OCI-LY7 (cell line): ENCODE data around the gene FOXN1. TPM values are rescaled to one million over a fixed set of nuclear protein-coding genes. Genes with fewer than 3 reads are reported as not detected.

ENCODE experiments used
- BruUV-seq: library from RNA; stranded (reverse); fragments of 400-500 nt; replicated peaks from 2 replicates; lab custom pipeline; 2021; lab: Mats Ljungman, UMichigan
- CTCF ChIA-PET: fragments of 300-600 bp; sonication (Branson Sonifier 250); formaldehyde crosslinking; loops from one replicate; lab custom pipeline; 2022; ENCODE audit warnings: antibody characterized with exemption; ENCODE audit not compliant: unreplicated experiment; lab: Charles Lee
- POLR2A ChIA-PET: fragments of 300-600 bp; sonication (Branson Sonifier 250); formaldehyde crosslinking; loops from one replicate; lab custom pipeline; 2022; ENCODE audit warnings: antibody characterized with exemption; lab: Charles Lee
- DNase-seq: peaks from one replicate; pipeline ENCODE4 v3.0.0-alpha.2; 2015; ENCODE audit warnings: low spot score
- H2AFZ ChIP-seq: fragments of 200-600 bp; sonication (generic), shearing (Covaris generic); 2 replicates; pipeline ENCODE4 v1.6.1; 2014; ENCODE audit warnings: mild to moderate bottlenecking, antibody characterized with exemption, low read length, moderate library complexity
- H3K27ac ChIP-seq: fragments of 200-600 bp; sonication (generic); 2 replicates; pipeline ENCODE4 v1.5.1; 2014; ENCODE audit warnings: mixed run types, low read depth, mild to moderate bottlenecking, moderate library complexity, low read length, inconsistent platforms; ENCODE audit not compliant: poor library complexity, severe bottlenecking
- H3K36me3 ChIP-seq: fragments of 200-600 bp; sonication (generic); 2 replicates; pipeline ENCODE4 v1.6.1; 2014; ENCODE audit warnings: mild to moderate bottlenecking, antibody characterized with exemption, low read length, moderate library complexity, mixed read lengths; ENCODE audit not compliant: insufficient read depth
- H3K4me1 ChIP-seq: fragments of 200-600 bp; sonication (generic); 2 replicates; pipeline ENCODE4 v1.5.1; 2014; ENCODE audit warnings: mild to moderate bottlenecking, low read length; ENCODE audit not compliant: insufficient read depth, poor library complexity, severe bottlenecking
- H3K4me2 ChIP-seq: fragments of 200-600 bp; sonication (generic); 2 replicates; pipeline ENCODE4 v1.6.1; 2014; ENCODE audit warnings: mild to moderate bottlenecking, low read length
- H3K4me3 ChIP-seq: fragments of 200-600 bp; sonication (generic); 2 replicates; pipeline ENCODE4 v1.5.1; 2014; ENCODE audit warnings: mild to moderate bottlenecking, low read depth, low read length; ENCODE audit not compliant: poor library complexity, severe bottlenecking
- H3K79me2 ChIP-seq: fragments of 200-600 bp; sonication (generic); 2 replicates; pipeline ENCODE4 v1.6.1; 2016; ENCODE audit warnings: low read depth, mild to moderate bottlenecking, low read length, moderate library complexity, mixed read lengths; ENCODE audit not compliant: insufficient read depth
- H3K9me2 ChIP-seq: fragments of 200-600 bp; sonication (generic); 2 replicates; pipeline ENCODE4 v1.6.1; 2016; ENCODE audit warnings: mild to moderate bottlenecking, low read length, mixed read lengths; ENCODE audit not compliant: insufficient read depth
- H3K9me3 ChIP-seq: fragments of 200-600 bp; sonication (generic); 2 replicates; pipeline ENCODE4 v1.6.1; 2014; ENCODE audit warnings: mild to moderate bottlenecking, mixed run types, low read length, mixed read lengths
- H4K20me1 ChIP-seq: fragments of 200-600 bp; sonication (generic); 2 replicates; pipeline ENCODE4 v1.6.1; 2014; ENCODE audit warnings: mild to moderate bottlenecking, antibody characterized with exemption, low read length, moderate library complexity, mixed read lengths; ENCODE audit not compliant: insufficient read depth
- CTCF ChIP-seq: fragments of 200-600 bp; sonication (generic); conservative IDR thresholded peaks from 2 replicates; pipeline ENCODE4 v1.5.1; 2014; ENCODE audit warnings: mild to moderate bottlenecking, antibody characterized with exemption, low read length, moderate library complexity, mixed read lengths
- EZH2phosphoT487 ChIP-seq: fragments of 200-600 bp; sonication (generic); IDR thresholded peaks from 2 replicates; pipeline ENCODE4 v1.6.1; 2018; ENCODE audit warnings: low read depth, borderline replicate concordance, mild to moderate bottlenecking, mixed run types, antibody characterized with exemption, low read length, moderate library complexity, mixed read lengths
- intact Hi-C: fragments of 100-400 bp; cut with micrococcal nuclease; formaldehyde crosslinking; loops from one replicate; pipeline ENCODE4 v1.10.0; 2022; ENCODE audit not compliant: unreplicated experiment
- total RNA-seq, 2 experiments: library from RNA; depleted of rRNA in 1 of 2; stranded (reverse); fragments of >200 nt in 1 of 2; shearing (Covaris generic) in 1 of 2; gene quantifications; 2 replicates each; pipeline ENCODE4 v1.2.3, GENCODE V29; 2014 to 2022

The FOXN1 gene
- total RNA-seq, 2 experiments from 2014 or later = not detected

- intact Hi-C loops = no loop called here
- no peak overlapping the region for H3K27ac ChIP-seq
Observed at GRCh38 chr17:28480799-28481571, 25.2 kb upstream of the FOXN1 start.

GRCh38 chr17:28482551-28483199 is 23.5 kb upstream of the FOXN1 start:
- H3K79me2 ChIP-seq = no peaks in the 10 kb centered on the region
- intact Hi-C loops = no loop called here
- no peaks in the 10 kb centered on the region for H3K4me1 ChIP-seq
- H3K27ac ChIP-seq = no peak overlapping the region
- POLR2A ChIA-PET = no interaction called here
- DNase-seq = no peak
- H3K9me3 ChIP-seq = no peaks in the 10 kb centered on the region
- TF ChIP-seq EZH2phosphoT487 (no peak), CTCF (no peak)
- no peak overlapping the region for H2AFZ ChIP-seq
- no peaks in the 10 kb centered on the region for H3K9me2 ChIP-seq
- no peaks in the 10 kb centered on the region for H4K20me1 ChIP-seq
- H3K4me2 ChIP-seq = no peak overlapping the region
- no peaks in the 10 kb centered on the region for H3K36me3 ChIP-seq
- no TSS peak for BruUV-seq
- no peak overlapping the region for H3K4me3 ChIP-seq
- CTCF ChIA-PET = no interaction called here

More at GRCh38 chr17:28480799-28481571, 25.2 kb upstream of the FOXN1 start:
- H3K9me2 ChIP-seq = no peaks in the 10 kb centered on the region
- no peaks in the 10 kb centered on the region for H3K36me3 ChIP-seq
- BruUV-seq = no TSS peak
- H3K79me2 ChIP-seq = no peaks in the 10 kb centered on the region
- no peaks in the 10 kb centered on the region for H4K20me1 ChIP-seq
- TF ChIP-seq CTCF (no peak), EZH2phosphoT487 (no peak)
- no peak for DNase-seq
- H3K4me2 ChIP-seq = no peak overlapping the region
- no peaks in the 10 kb centered on the region for H3K9me3 ChIP-seq
- no peak overlapping the region for H2AFZ ChIP-seq
- H3K4me3 ChIP-seq = no peak overlapping the region
- CTCF ChIA-PET = no interaction called here
- POLR2A ChIA-PET = no interaction called here
- H3K4me1 ChIP-seq = no peaks in the 10 kb centered on the region

DNA sequence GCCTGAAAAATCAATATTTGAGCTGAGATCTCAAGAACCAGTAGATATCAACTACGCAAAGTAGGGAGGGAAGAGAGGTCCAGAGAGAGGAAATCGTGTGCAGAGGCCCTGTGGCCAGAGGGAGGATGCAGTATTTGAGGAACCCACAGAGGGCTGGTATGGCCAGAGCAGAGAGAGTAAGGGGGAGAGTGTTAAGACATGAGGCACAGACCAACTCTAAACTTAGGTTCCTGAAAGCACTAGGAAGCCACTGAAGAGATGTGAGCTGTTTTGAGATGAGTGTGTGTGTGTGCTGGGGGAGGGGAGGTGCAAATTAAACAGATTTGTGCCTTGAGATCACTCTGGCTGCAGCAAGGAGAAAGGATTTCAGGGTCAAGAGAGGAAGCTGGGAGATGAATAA is 21.9 kb upstream of the FOXN1 start:
- intact Hi-C loops = no loop called here
- H2AFZ ChIP-seq = no peak overlapping the region
- TF ChIP-seq CTCF (no peak), EZH2phosphoT487 (no peak)
- DNase-seq = no peak
- H3K4me2 ChIP-seq = no peak overlapping the region
- no TSS peak for BruUV-seq
- no peaks in the 10 kb centered on the region for H3K79me2 ChIP-seq
- no peak overlapping the region for H3K27ac ChIP-seq
- ChIA-PET POLR2A (no interaction called here), CTCF (no interaction called here)
- no peaks in the 10 kb centered on the region for H4K20me1 ChIP-seq
- no peaks in the 10 kb centered on the region for H3K9me3 ChIP-seq
- no peaks in the 10 kb centered on the region for H3K4me1 ChIP-seq
- H3K36me3 ChIP-seq = no peaks in the 10 kb centered on the region
- H3K9me2 ChIP-seq = no peaks in the 10 kb centered on the region
- no peak overlapping the region for H3K4me3 ChIP-seq
